HL-60 (cell line): Measurements from ENCODE around the gene MAD1L1.

Source experiments
- CTCF ChIP-seq: IDR thresholded peaks from one replicate; pipeline ENCODE4 v1.5.1; 2011; ENCODE audit warnings: low read length, control low read depth, inconsistent platforms; ENCODE audit not compliant: insufficient read depth
- GABPA ChIP-seq: IDR thresholded peaks from 2 replicates; pipeline ENCODE4 v1.6.1; 2012; ENCODE audit warnings: low read depth
- POLR2AphosphoS5 ChIP-seq: IDR thresholded peaks from 2 replicates; pipeline ENCODE4 v1.6.1; 2012; ENCODE audit warnings: low read depth
- SPI1 ChIP-seq: IDR thresholded peaks from 2 replicates; pipeline ENCODE4 v1.6.1; 2012; ENCODE audit warnings: low read depth, mild to moderate bottlenecking, borderline replicate concordance
- TF ChIP-seq, protein P1 (sequence below): IDR thresholded peaks from 2 replicates; pipeline ENCODE4 v1.6.1; 2012; ENCODE audit warnings: low read depth; ENCODE audit not compliant: insufficient replicate concordance

DNA sequence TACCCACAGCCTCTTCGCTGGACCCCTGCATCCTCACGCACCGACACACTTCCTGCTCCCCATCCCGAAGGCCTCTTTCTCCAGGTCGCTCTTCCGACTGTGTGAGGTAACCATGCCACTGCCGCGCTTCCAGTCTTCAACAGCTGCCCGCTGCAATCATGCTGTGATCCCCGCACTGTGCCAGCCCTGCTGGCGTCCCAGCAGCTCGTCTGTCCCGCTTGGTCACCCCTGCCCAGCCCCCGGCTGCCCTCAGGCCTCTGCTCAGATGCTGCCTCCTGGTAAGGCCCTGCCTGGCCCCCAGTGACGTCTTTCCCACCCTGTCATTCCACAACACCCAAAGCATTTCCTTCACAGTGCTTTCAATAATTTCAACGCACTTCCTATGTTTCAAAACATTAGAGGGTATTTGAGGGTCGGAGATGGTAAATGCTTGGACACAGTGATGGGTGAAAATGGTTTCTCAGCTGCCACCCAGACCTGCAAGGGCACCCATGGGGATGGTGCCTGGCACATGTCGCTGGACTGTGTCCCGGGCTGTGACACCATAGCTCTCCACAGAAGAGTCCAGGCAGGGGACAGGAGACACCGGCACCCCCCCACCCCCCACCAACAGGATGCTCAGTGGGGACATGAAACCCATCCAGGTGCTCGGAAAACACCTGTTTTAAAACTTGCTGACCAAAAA is 125.2 kb downstream of the MAD1L1 start:
- no peak for TF ChIP-seq POLR2AphosphoS5
- no peak for TF ChIP-seq CTCF
- TF ChIP-seq, protein P1, sequence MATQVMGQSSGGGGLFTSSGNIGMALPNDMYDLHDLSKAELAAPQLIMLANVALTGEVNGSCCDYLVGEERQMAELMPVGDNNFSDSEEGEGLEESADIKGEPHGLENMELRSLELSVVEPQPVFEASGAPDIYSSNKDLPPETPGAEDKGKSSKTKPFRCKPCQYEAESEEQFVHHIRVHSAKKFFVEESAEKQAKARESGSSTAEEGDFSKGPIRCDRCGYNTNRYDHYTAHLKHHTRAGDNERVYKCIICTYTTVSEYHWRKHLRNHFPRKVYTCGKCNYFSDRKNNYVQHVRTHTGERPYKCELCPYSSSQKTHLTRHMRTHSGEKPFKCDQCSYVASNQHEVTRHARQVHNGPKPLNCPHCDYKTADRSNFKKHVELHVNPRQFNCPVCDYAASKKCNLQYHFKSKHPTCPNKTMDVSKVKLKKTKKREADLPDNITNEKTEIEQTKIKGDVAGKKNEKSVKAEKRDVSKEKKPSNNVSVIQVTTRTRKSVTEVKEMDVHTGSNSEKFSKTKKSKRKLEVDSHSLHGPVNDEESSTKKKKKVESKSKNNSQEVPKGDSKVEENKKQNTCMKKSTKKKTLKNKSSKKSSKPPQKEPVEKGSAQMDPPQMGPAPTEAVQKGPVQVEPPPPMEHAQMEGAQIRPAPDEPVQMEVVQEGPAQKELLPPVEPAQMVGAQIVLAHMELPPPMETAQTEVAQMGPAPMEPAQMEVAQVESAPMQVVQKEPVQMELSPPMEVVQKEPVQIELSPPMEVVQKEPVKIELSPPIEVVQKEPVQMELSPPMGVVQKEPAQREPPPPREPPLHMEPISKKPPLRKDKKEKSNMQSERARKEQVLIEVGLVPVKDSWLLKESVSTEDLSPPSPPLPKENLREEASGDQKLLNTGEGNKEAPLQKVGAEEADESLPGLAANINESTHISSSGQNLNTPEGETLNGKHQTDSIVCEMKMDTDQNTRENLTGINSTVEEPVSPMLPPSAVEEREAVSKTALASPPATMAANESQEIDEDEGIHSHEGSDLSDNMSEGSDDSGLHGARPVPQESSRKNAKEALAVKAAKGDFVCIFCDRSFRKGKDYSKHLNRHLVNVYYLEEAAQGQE, result no peak
- no peak for TF ChIP-seq GABPA
- no peak for TF ChIP-seq SPI1
